Hematopoietic multipotent progenitor cell treated with erythropoietin and hydrocortisone succinate and interleukin-3 and kit ligand, for 17 days (in vitro differentiated cells): ENCODE data around the gene GCC1.

Source experiments
- DNase-seq: peaks from one replicate; pipeline ENCODE4 v3.0.0-alpha.2; 2015; ENCODE audit warnings: low spot score

GCC1 gene

GRCh38 chr7:127585044-127585953, at the start of gene GCC1:
GCC1 (minus strand) TSS chr7:127585596; CDS start chr7:127585182, 414 bp downstream.
- peak; percentile 94 for DNase-seq

- DNase-seq: no peak
Measured at GRCh38 chr7:127632276-127632910, 47.0 kb upstream of the GCC1 start.

GRCh38 chr7:127629268-127629854, 44.0 kb upstream of the GCC1 start:
- DNase-seq: no peak

- no peak for DNase-seq
Measured at GRCh38 chr7:127628445-127628844, 43.0 kb upstream of the GCC1 start.

GRCh38 chr7:127625331-127625730, 39.9 kb upstream of the GCC1 start:
- no peak for DNase-seq

- no peak for DNase-seq
Measured at GRCh38 chr7:127620406-127621233, 35.2 kb upstream of the GCC1 start.

GRCh38 chr7:127619681-127620405, 34.4 kb upstream of the GCC1 start:
- no peak for DNase-seq

- DNase-seq: no peak
Measured at GRCh38 chr7:127618775-127619174, 33.4 kb upstream of the GCC1 start.

GRCh38 chr7:127618042-127618441, 32.6 kb upstream of the GCC1 start, which contains the start of gene PAX4:
PAX4 (minus strand) TSS chr7:127618142; CDS start chr7:127615928, 2,214 bp downstream.
- DNase-seq: no peak

GRCh38 chr7:127616724-127617123, 31.3 kb upstream of the GCC1 start:
- no peak for DNase-seq

- DNase-seq: no peak
Measured at GRCh38 chr7:127612263-127612662, 26.9 kb upstream of the GCC1 start.

- DNase-seq: no peak
Measured at GRCh38 chr7:127609297-127609696, 23.9 kb upstream of the GCC1 start.

- no peak for DNase-seq
Measured at GRCh38 chr7:127608446-127608845, 23.1 kb upstream of the GCC1 start.

GRCh38 chr7:127600885-127601284, 15.5 kb upstream of the GCC1 start:
- DNase-seq: no peak

GRCh38 chr7:127598318-127598717, 12.9 kb upstream of the GCC1 start:
- peak; percentile 50 for DNase-seq

GRCh38 chr7:127595737-127596136, 10.3 kb upstream of the GCC1 start:
- DNase-seq: no peak

GRCh38 chr7:127594490-127594889, 9.1 kb upstream of the GCC1 start:
- no peak for DNase-seq

- no peak for DNase-seq
Measured at GRCh38 chr7:127592550-127592949, 7.2 kb upstream of the GCC1 start.

GRCh38 chr7:127591591-127591990, 6.2 kb upstream of the GCC1 start:
- DNase-seq: no peak

- no peak for DNase-seq
Measured at GRCh38 chr7:127591189-127591588, 5.8 kb upstream of the GCC1 start.

GRCh38 chr7:127589896-127590295, 4.5 kb upstream of the GCC1 start:
- DNase-seq: no peak
